Stimulated activated naive CD4-positive, alpha-beta T cell treated with Interleukin-2 at 50 U/mL for 16 hours (primary cell): Measurements from ENCODE around the gene PLEKHJ1.

Experiments used
- DNase-seq: peaks from one replicate; lab custom pipeline; 2025; lab: John Stamatoyannopoulos, UW

The PLEKHJ1 gene

DNA sequence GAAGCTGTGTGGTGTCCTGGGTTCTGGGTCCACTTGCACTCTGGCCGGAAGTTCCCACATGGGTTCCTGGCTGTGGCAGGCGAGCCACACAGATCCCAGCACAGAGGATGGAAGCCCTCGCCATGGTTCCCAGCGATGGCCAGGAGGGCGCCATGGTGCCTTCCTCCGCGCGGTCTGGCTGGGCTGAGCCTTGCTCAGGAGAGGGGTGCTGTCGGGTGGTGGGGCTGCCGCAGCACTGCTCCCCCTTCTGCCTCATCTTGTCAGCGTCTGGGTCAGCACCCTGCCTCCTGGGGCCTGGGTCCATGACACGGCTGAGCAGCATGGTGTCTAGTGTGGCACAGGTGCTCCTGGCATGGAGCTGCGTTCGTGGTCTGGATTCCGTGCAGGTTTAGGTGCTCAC is 38.9 kb downstream of the PLEKHJ1 start:
- DNase-seq = no peak

DNA sequence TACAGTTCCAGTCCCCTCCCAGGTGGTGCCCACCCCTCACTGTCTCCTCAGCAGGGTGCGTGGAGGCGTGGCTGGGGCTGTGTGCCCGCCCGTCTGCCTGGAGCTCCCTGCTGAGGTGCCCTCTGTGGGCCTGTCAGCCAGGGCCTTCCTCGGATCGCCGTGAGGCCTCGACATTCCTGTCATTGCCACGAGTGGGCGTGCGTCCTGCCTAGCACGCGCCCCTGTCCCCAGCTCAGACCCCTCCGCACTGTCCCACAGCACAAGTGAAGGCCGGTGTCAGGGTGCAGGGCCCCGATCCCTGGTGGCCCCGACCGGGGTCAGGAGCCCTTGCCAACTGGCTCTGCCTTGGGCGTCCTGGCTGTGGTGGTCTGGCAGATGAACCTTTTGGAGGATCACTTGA is 40.2 kb downstream of the PLEKHJ1 start:
- no peak for DNase-seq

DNA sequence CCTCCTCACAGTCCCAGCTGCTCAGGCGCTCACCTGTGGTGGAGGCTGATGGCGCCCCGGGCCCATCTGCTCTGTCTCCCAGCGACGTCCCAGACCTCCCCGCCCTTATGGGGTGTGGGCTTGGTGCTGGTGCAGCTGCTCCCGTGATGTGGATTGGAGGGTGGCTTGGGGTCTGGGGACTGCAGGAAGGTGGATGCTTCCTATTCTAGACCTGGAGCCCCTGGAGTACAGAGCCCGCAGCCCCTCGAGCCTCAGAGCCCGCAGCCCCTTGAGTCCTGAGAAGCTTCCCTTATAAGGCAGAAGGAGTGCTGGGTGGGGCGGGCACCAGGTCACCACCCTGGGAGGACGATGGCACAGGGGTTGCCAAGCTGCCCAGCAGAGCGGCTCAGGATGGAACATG is 40.8 kb downstream of the PLEKHJ1 start:
- no peak for DNase-seq

DNA sequence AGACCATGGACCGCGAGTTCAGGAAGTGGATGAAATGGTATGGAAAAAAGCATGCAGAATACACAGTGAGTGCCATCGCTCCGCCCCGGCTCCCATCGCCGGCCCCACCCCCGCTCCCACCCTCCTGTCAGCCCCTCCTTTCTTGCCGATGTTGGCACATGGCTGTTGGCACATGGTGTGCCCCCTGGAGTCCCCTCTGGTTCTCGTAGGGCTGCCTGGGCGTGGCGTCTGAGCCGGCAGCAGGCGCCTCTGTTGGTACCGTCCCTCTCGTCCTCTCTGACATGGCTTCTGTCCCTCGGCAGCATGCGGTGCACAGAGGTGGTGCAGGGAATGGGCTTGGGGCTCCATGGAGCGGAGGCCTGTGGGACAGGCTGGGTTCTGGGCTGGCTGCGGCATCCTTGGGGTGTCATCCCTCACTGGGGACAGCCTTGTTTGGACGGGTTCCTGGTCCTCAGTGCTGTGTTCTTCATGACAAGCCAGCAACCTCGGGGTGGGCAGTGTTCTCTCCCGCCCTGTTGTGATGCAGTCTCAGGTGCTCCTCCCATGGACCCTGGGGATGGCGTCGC is 41.5 kb downstream of the PLEKHJ1 start:
- no peak for DNase-seq

DNA sequence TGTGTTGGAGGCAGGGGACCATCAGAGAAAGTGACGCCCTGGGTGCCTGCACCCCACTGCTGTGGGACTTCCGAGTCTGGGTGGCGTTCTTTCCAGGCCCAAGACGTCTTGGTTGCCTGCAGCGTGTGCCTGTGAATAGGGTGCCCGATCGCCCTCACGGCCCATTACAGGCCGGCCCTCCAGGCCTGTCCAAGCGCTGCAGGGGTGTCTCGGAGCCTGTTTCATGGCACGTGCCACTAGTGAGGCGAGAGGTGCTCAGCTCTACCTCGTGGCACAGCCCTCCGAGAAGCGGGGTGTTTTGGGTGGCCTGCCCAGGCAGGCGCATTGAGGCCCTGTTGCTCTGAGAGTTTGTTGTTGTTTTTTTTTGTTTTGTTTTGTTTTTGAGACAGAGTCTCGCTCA is 42.3 kb downstream of the PLEKHJ1 start:
- DNase-seq = no peak

DNA sequence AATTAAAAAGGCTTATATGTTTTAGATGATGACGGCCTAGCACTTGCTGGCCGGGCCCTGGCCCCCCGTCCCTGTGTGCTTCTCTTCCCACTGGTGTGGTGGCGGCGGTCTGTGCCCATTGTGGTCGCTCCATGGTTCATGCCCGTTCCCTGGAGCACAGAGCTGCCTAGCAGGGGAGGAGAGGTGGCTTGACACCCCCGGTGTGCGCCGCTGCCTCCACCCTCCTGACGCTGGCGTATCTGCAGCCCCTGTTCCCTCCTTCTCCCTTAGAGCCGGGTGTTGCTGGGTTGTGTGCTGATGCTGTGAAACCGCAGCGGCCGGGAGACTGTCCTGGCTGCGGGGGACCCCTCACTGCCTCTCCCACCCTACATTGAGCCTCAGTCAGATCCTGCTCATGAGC is 43.3 kb downstream of the PLEKHJ1 start:
- DNase-seq = no peak

DNA sequence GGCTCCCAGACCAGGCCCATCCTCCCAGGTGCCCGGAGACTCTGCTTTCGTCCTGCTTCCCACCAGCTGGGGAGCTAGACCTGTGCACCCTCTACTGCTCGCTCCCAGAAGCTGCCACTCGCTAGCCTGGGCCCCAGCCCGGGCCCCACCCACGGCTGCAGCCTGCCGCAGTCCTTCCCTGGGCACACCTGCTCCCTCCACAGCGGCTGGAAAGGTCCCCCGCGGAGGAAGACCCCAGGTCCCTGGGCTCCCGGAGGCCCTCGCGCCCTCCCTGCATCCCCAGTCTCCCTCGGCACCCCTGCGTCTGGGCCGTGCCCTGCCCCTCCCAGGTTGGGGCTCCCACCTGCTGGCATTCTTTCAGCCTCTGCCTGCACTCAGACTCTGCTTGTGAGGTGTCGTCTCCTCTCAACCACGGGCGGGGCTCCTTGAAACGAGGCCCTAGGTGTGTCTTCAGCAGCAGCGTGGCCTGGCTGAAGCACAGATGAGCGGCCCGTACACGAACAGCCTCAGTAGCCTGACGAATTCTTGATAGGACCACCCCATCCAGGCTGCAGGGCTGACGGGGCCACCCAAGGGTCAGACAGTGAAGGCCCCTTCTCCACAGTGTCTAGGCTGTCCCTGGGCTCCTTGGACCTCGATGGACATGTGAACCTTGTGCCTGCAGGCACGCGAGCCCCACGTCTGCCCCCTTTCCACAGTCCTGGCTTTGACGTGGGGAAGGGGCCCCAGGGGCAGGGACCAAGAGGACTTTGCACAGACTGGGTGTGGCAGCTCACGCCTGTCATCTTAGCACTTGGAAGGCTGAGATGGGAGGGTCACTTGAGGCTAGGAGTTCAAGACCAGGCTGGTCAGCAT is 44.4 kb downstream of the PLEKHJ1 start:
- DNase-seq = no peak

DNA sequence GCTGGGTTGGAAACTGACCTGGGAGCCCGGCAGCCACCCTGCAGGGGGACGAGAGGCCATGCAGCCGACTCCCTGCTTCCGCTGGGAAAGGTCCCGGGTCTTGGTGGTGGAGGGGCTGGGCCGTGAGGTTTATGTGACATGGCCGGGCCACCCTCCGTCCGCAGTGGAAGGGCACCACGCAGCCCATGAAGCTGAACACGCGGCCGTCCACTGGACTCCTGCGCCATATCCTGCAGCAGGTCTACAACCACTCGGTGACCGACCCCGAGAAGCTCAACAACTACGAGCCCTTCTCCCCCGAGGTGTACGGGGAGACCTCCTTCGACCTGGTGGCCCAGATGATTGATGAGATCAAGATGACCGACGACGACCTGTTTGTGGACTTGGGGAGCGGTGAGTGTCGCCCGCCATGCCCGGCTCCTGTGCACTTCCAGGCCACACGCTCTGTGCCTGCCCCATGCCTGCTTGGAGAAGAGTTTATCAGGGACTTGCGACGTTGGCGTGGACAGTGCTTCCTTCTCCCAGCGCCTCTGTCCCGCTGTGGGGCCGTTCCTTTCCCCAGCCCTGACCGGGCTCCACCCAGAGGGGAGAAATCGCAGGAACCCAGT is 45.2 kb downstream of the PLEKHJ1 start:
- DNase-seq = no peak

DNA sequence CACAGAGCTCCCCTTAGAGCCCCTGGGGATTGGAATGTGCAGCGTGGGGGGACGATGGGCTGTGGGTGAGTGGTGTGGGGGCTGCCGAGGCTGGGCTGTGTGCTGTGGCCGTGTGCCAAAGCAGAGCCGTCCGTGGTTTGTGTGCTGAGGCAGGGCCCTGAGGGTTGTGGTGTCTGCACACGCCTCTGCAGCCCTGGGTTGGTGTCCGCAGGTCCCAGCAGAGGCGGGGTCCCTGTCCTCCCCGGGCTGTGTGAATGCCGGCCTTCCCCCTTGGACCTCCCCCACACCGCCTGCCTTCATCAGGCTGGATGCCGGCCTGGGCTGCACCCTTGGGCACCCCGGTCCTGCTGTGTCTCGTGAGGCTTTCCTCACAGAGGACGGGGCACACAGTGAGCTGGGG is 46.2 kb downstream of the PLEKHJ1 start:
- no peak for DNase-seq

DNA sequence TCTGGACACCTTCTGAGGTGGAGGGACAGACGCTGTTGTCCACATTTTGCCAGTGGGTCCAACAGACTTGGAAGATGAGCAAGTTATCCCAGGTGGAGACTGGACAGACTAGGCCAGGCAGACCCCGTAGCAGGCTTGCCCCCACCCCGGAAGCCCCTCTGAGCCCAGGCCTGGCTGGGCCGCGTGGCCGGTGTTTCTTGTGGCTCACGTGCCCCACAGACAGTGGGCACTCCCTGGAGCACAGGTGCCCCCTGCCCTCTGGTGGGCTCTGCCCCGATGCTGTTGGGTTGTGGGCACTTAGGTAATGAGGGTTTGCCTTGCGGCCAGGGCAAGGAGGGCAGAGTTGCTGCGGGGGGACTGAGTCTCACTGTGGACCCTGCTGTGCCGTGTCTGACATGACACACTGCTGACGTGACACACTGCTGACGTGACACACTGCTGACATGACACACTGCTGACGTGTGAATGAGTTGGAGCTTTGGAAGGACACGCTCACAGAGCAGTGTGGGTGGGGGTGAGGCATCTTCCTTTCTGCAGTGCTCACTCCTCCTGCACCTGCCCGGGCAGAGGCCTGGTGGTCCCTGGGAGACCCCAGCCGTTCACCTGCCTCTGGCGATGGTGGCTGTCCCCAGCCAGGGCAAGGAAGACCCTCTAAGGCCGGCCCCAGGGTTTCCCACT is 47.3 kb downstream of the PLEKHJ1 start:
- DNase-seq = peak; percentile 8

DNA sequence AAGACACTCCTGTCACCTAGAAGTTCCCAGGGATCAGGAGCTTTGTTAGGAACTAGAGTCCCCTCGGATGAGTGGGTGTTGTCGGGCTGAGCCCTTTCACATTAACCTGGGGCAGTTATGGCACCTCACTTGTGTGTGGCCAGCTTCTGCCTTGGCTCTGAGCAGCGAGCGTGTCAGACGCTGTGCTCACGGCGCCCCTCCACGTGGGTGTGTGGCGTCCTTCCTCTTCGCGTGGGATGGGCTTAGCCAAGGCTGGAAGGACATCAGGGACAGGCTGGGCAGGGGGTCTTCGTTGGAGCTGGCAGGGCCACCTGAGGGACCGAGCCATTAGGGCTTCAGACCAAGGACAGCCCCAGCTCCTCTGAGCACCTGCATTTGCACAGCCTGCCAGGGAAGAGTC is 49.0 kb downstream of the PLEKHJ1 start:
- DNase-seq = no peak

DNA sequence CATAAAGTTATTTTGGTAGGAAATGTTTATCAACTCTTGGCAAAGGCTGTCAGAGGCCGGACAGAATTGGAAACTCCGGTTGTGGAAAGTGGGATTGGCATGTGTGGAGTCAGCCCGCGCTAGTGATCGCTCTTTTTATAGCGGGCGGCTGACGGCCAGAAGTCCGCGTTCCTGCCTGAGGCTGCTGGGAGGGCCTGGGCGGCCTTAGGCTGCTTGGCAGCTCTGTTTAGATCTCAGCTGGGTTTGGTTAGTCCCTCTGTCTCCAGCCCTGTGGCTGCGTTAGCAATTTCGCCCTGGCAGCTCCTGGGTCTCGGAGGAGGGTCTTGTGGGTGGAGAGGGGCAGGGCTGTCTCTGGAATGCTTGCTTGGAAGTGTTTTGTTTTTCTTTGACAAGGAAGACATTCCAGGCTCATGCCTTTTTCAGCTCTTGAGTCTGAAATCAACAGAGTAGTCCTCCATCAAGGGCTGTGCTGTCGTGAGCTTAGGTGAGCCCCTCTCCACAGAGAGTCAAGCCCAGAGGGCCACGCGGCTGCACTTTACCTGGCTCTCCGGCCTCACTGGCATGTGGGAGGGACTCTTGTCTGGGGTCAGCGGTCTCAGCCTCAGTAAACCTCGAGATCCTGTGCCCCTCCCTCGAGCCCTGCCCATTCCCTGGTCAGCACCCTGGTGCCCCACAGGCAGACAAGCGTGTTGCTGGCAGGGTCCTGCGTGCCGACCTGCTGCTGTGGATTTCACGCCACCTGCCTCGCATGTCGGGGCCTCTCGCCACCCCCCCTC is 49.9 kb downstream of the PLEKHJ1 start:
- no peak for DNase-seq

DNA sequence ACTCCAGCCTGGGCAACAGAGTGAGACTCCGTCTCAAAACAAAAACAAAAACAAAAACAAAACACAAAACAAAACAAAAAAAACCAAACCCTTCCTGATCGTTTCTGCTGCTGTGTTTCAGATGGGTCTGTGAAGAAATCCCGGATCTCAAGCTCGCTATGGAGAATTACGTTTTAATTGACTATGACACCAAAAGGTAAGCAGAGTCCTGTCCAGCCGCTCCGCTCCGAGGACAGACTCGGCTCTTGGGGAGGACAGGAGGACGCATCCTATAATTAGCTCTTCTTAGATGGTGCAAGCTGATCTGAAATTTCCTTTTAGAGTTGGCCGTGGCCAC is 50.4 kb downstream of the PLEKHJ1 start:
- no peak for DNase-seq

DNA sequence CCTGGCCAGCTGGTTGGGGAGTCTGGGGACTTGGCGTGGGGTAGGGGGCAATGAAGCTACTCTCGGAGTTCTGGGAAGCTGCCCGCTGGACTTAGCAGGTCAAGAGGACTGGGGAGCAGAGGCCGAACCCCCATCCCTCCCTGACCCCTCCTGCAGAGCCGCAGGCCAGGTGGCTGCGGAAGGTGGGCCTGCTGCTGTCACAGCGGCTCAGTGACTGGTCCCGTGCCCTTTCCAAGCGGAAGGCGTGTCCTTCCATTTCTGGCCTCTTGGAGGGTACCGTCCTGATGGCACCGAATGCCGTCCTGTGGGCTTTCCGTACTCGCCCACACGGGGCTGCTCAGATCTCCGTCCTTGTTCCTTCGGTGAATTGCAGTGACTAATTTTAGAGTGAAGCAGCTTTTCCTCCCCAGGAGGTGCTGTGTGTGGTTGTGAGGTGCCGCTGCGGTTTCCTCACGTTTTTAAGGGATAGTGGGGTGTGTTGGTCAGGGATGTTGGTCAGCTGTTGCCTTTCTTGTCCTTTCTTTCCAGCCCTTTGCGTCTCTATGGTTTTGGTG is 51.6 kb downstream of the PLEKHJ1 start:
- no peak for DNase-seq
